BJ (cell line): ENCODE data around the gene NTN3. TPM values are rescaled to one million over a fixed set of nuclear protein-coding genes. Genes with fewer than 3 reads are reported as not detected.
A peak's percentile ranks its signal among the peaks of the same experiment; 100 is the strongest.

ENCODE experiments used
- CTCF ChIA-PET: fragments of 350-600 bp; formaldehyde crosslinking; extraction: SDS; loops from one replicate; lab custom pipeline; 2021; ENCODE audit warnings: antibody characterized with exemption, inconsistent platforms; lab: Yijun Ruan, JAX
- POLR2A ChIA-PET: fragments of 300-600 bp; sonication (Branson Sonifier 250); formaldehyde crosslinking; extraction: SDS; loops from one replicate; lab custom pipeline; 2021; ENCODE audit warnings: antibody characterized with exemption; lab: Charles Lee
- DNase-seq: peaks from one replicate; pipeline ENCODE4 v3.0.0-alpha.2; 2011; ENCODE audit warnings: low read depth
- H3K27me3 ChIP-seq: 2 replicates; pipeline ENCODE4 v1.6.0; 2011; ENCODE audit warnings: low read length; ENCODE audit not compliant: control insufficient read depth, insufficient read depth
- H3K36me3 ChIP-seq: 2 replicates; pipeline ENCODE4 v1.5.1; 2011; ENCODE audit warnings: low read length; ENCODE audit not compliant: control insufficient read depth, insufficient read depth
- H3K4me3 ChIP-seq: 2 replicates; pipeline ENCODE4 v1.5.1; 2011; ENCODE audit warnings: low read depth, mild to moderate bottlenecking, control low read depth, low read length
- CTCF ChIP-seq: IDR thresholded peaks from 2 replicates; pipeline ENCODE4 v1.5.1; 2011; ENCODE audit warnings: low read depth, mild to moderate bottlenecking, control low read depth, inconsistent platforms, low read length, moderate library complexity; ENCODE audit not compliant: insufficient read depth
- polyA plus RNA-seq: library from polyadenylated mRNA; depleted of rRNA; stranded (reverse); fragments of >200 nt; gene quantifications from 2 replicates; pipeline ENCODE4 v1.2.3, GENCODE V29; 2011

Gene NTN3
- polyA plus RNA-seq, 1 experiment: 0.09 TPM

GRCh38 chr16:2425825-2426430, 45.2 kb upstream of the NTN3 start:
- Histone ChIP-seq H3K4me3 (no peak overlapping the region), H3K36me3 (no peaks in the 10 kb centered on the region), H3K27me3 (peaks cover 1% of the 10 kb centered on the region; the same call in 1 of the 2 replicates)
- no peak for DNase-seq
- no peak for TF ChIP-seq CTCF
- ChIA-PET CTCF (interaction anchor here (1.0 kb wide), 1 partner anchor 86 kb away, joined by 4 read pairs; the partner anchor contains the start of gene ABCA3), POLR2A (no interaction called here)

GRCh38 chr16:2426941-2427361, 44.1 kb upstream of the NTN3 start:
- POLR2A ChIA-PET: no interaction called here
- Histone ChIP-seq H3K27me3 (no peaks in the 10 kb centered on the region), H3K36me3 (no peaks in the 10 kb centered on the region), H3K4me3 (no peak overlapping the region)
- TF ChIP-seq CTCF: no peak
- CTCF ChIA-PET: interaction anchor here (1.2 to 2.2 kb wide), 3 partner anchors 11 to 87 kb away, joined by 3 to 14 read pairs (median 5); partner anchors contain the start of gene ABCA3
- no peak for DNase-seq

GRCh38 chr16:2427526-2427925, 43.6 kb upstream of the NTN3 start:
- Histone ChIP-seq H3K27me3 (no peaks in the 10 kb centered on the region), H3K4me3 (no peak overlapping the region), H3K36me3 (no peaks in the 10 kb centered on the region)
- no peak for DNase-seq
- ChIA-PET POLR2A (no interaction called here), CTCF (interaction anchor here (1.2 to 2.2 kb wide), 3 partner anchors 11 to 87 kb away, joined by 3 to 14 read pairs (median 5); partner anchors contain the start of gene ABCA3)
- TF ChIP-seq CTCF: no peak

GRCh38 chr16:2428051-2428783, 42.9 kb upstream of the NTN3 start:
- TF ChIP-seq CTCF: peak; percentile 47
- no peak for DNase-seq
- POLR2A ChIA-PET: no interaction called here
- Histone ChIP-seq H3K4me3 (peak overlapping the region; percentile 91), H3K27me3 (no peaks in the 10 kb centered on the region), H3K36me3 (peaks cover 5% of the 10 kb centered on the region)
- CTCF ChIA-PET: interaction anchor here (0.6 to 2.2 kb wide), 3 partner anchors 12 to 159 kb away, joined by 3 to 14 read pairs (median 5); no protein-coding TSS in a partner anchor

- peaks cover 6% of the 10 kb centered on the region for H3K36me3 ChIP-seq
- H3K4me3 ChIP-seq: peak overlapping the region; percentile 91
- no peaks in the 10 kb centered on the region for H3K27me3 ChIP-seq
- TF ChIP-seq CTCF: no peak
- POLR2A ChIA-PET: no interaction called here
- no peak for DNase-seq
- CTCF ChIA-PET: interaction anchor here (2.2 kb wide), 1 partner anchor 72 kb away, joined by 14 read pairs; no protein-coding TSS in a partner anchor
Measured at GRCh38 chr16:2428784-2429033, 42.4 kb upstream of the NTN3 start.
